ENCODE results near the gene DOCK3.
A peak's percentile ranks its signal among the peaks of the same experiment; 100 is the strongest.

The DOCK3 gene

DNA sequence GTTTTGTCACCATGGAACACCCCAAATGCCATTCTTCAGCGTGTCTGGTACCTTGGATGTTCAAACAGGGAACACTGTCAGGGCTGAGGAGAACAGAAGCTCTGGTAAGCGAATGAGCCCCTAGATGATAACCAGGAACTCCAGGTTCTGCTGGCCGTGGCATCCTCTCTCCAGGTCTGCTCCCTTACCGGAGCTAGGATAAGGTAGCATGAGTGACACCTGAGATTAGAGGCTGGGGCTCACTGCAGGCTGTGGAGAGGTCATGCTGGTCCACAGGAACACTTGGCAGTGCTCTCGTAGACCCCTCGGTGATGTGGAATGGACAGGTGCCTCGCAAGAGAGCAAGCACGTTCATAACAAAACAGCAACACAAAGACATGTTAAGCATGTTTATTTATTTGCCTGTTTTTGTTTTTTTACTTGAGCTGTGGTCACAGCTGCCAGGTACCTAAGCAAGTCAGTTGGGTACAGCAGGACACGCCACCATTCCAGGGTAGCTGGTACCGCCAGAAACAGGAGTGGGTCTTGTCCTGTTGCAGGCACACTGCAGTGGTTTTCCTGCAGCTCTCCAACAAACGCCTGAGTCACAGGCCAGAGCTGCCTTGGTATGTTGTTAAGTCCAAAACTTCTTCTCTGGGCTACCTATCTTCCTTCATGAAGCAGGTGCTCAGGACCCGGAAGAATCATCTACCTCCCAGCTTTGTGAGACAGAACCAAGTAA, 720.9 kb downstream of the DOCK3 start:
- H4K20me1 ChIP-seq = peaks cover 90% of the 10 kb centered on the region
- peaks cover 46% of the 10 kb centered on the region for H3K4me1 ChIP-seq
- H3K9ac ChIP-seq = peak overlapping the region; percentile 31; the same call in 1 of the 2 replicates
- H3K4me2 ChIP-seq = peak overlapping the region; percentile 96; the same call in 1 of the 2 replicates
- H3K27me3 ChIP-seq = no peaks in the 10 kb centered on the region
- H3K9me3 ChIP-seq = no peaks in the 10 kb centered on the region
- TF ChIP-seq Cebpa-rat (IDR thresholded peaks at IDR 0.05) = no peak
- H3K36me3 ChIP-seq = peaks cover 86% of the 10 kb centered on the region
- no peak overlapping the region for H3K27ac ChIP-seq
- H3K4me3 ChIP-seq = no peak overlapping the region

- Histone ChIP-seq H3K4me2 (0 out of 2 replicates have a peak overlapping the region, but pooled peaks have one; percentile 96), H3K27me3 (no peaks in the 10 kb centered on the region), H3K4me3 (no peak overlapping the region), H3K9ac (peak overlapping the region; percentile 31; the same call in 1 of the 2 replicates), H3K27ac (no peak overlapping the region), H3K36me3 (peaks cover 94% of the 10 kb centered on the region), H3K4me1 (peaks cover 45% of the 10 kb centered on the region), H4K20me1 (peaks cover 90% of the 10 kb centered on the region), H3K9me3 (no peaks in the 10 kb centered on the region)
- TF ChIP-seq Cebpa-rat (IDR thresholded peaks at IDR 0.05) = no peak
Observed at GRCh38 chr3:51396401-51396800, 721.7 kb downstream of the DOCK3 start.

GRCh38 chr3:51397392-51397791, 722.7 kb downstream of the DOCK3 start:
- no peak for TF ChIP-seq Cebpa-rat (IDR thresholded peaks at IDR 0.05)
- Histone ChIP-seq H3K36me3 (peaks cover 98% of the 10 kb centered on the region), H4K20me1 (peaks cover 81% of the 10 kb centered on the region), H3K9me3 (no peaks in the 10 kb centered on the region), H3K4me2 (no peak overlapping the region), H3K27me3 (no peaks in the 10 kb centered on the region), H3K9ac (no peak overlapping the region), H3K4me1 (peaks cover 41% of the 10 kb centered on the region), H3K4me3 (no peak overlapping the region), H3K27ac (no peak overlapping the region)

DNA sequence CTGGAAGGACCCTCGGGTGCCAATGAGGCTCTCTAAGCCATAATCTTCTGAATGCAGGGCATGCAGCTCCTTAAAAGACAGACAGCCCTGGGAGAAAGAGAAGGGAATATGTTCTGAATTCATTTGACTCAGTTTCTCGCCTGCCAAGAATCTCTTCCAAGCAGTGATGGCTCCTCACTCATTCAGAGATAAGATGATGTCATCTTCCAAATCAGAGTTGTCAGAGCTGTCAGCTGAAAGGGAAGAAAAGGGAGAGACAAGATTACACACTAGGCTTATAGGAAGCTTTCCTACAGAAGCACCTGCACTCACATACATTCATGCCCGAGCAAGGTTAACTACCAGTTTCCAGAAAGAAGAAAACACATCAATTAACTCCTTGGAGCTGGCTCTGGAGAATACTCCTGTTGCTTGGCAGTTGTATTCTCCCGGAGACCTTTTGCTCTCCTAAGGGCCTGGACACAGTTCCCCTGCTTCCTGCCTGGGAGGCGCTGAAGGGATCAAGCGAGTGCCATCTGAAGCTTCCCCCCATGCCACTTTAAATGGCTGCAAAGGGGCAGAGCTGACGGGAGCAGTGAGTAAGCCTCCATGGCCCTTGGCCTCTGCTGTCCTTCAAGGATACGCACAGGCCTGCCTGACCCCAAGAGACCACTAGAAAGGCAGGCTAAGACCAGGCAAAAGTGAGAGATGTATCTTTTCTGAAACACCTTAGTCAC, 724.0 kb downstream of the DOCK3 start:
- Histone ChIP-seq H3K4me2 (no peak overlapping the region), H3K4me3 (no peak overlapping the region), H3K4me1 (peaks cover 27% of the 10 kb centered on the region), H3K9me3 (no peaks in the 10 kb centered on the region), H3K27me3 (no peaks in the 10 kb centered on the region), H4K20me1 (peaks cover 73% of the 10 kb centered on the region), H3K9ac (no peak overlapping the region), H3K36me3 (peaks cover 98% of the 10 kb centered on the region), H3K27ac (no peak overlapping the region)
- no peak for TF ChIP-seq Cebpa-rat (IDR thresholded peaks at IDR 0.05)

GRCh38 chr3:51400166-51400565, 725.4 kb downstream of the DOCK3 start:
- Histone ChIP-seq H3K4me1 (peaks cover 13% of the 10 kb centered on the region), H3K4me2 (no peak overlapping the region), H4K20me1 (peaks cover 67% of the 10 kb centered on the region), H3K9me3 (no peaks in the 10 kb centered on the region), H3K9ac (no peak overlapping the region), H3K36me3 (peaks cover 97% of the 10 kb centered on the region), H3K27ac (no peak overlapping the region), H3K4me3 (no peak overlapping the region), H3K27me3 (no peaks in the 10 kb centered on the region)
- no peak for TF ChIP-seq Cebpa-rat (IDR thresholded peaks at IDR 0.05)

DNA sequence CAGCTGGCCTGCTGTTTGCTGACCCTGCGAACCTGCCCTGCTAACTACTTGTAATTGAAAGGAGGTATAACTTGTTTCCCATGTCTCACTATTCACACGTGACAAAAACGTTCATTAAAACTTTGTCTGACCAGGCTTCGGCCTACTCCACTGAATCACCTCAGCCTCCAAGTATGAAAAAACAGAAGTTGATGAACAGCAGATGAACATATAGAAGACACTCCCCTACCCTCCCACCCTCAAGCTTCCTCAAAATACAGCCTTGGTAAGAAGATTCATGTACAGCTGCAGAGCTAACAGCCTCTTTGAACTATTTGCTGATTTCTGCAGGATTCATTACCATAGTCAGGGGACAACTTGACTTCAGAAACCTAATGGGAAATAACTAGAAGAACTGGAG, 727.0 kb downstream of the DOCK3 start:
- no peaks in the 10 kb centered on the region for H3K4me1 ChIP-seq
- H3K36me3 ChIP-seq = peaks cover 95% of the 10 kb centered on the region
- no peak overlapping the region for H3K4me3 ChIP-seq
- no peak overlapping the region for H3K9ac ChIP-seq
- H3K27ac ChIP-seq = no peak overlapping the region
- no peak for TF ChIP-seq Cebpa-rat (IDR thresholded peaks at IDR 0.05)
- H3K27me3 ChIP-seq = no peaks in the 10 kb centered on the region
- H4K20me1 ChIP-seq = peaks cover 51% of the 10 kb centered on the region
- no peaks in the 10 kb centered on the region for H3K9me3 ChIP-seq
- H3K4me2 ChIP-seq = no peak overlapping the region

GRCh38 chr3:51403675-51404074, 728.9 kb downstream of the DOCK3 start:
- no peak overlapping the region for H3K9ac ChIP-seq
- no peak for TF ChIP-seq Cebpa-rat (IDR thresholded peaks at IDR 0.05)
- H3K4me1 ChIP-seq = no peaks in the 10 kb centered on the region
- H4K20me1 ChIP-seq = peaks cover 41% of the 10 kb centered on the region
- H3K4me3 ChIP-seq = no peak overlapping the region
- H3K27ac ChIP-seq = no peak overlapping the region
- H3K36me3 ChIP-seq = peaks cover 95% of the 10 kb centered on the region
- H3K27me3 ChIP-seq = no peaks in the 10 kb centered on the region
- no peak overlapping the region for H3K4me2 ChIP-seq
- H3K9me3 ChIP-seq = no peaks in the 10 kb centered on the region

DNA sequence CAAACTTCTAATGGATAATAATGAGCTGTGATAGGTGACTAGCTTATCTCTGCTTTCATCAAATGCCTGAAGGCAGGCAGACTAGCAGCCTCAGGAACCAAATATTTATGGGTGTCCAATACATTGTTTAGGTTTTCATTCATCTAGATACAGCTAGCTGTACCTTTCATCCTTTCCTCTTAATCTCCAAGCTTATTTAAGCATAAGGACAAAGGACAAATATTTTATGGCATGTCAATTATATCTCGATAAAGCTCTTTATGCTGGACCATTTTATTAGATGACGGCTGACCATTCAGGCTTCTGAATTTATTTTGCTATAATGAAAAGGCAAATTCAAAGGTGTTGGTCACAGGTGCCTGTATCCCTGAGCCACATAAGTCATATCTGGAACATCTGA, 733.3 kb downstream of the DOCK3 start:
- H4K20me1 ChIP-seq = 0 out of 2 replicates have a peak, but pooled peaks cover 31% of the 10 kb centered on the region

GRCh38 chr3:51408813-51409212, 734.1 kb downstream of the DOCK3 start:
- H3K27ac ChIP-seq = no peak overlapping the region
- peaks cover 97% of the 10 kb centered on the region for H3K36me3 ChIP-seq
- H3K9me3 ChIP-seq = no peaks in the 10 kb centered on the region
- H3K9ac ChIP-seq = no peak overlapping the region
- no peak overlapping the region for H3K4me3 ChIP-seq
- no peaks in the 10 kb centered on the region for H3K27me3 ChIP-seq
- no peaks in the 10 kb centered on the region for H3K4me1 ChIP-seq
- H4K20me1 ChIP-seq = 0 out of 2 replicates have a peak, but pooled peaks cover 25% of the 10 kb centered on the region
- TF ChIP-seq Cebpa-rat (IDR thresholded peaks at IDR 0.05) = no peak
- H3K4me2 ChIP-seq = no peak overlapping the region

More for the DNA sequence above, 733.3 kb downstream of the DOCK3 start:
- Histone ChIP-seq H3K36me3 (peaks cover 97% of the 10 kb centered on the region), H3K9ac (no peak overlapping the region), H3K4me3 (no peak overlapping the region), H3K9me3 (no peaks in the 10 kb centered on the region), H3K4me1 (no peaks in the 10 kb centered on the region), H3K27ac (no peak overlapping the region), H3K4me2 (no peak overlapping the region), H3K27me3 (no peaks in the 10 kb centered on the region)
- no peak for TF ChIP-seq Cebpa-rat (IDR thresholded peaks at IDR 0.05)

DNA sequence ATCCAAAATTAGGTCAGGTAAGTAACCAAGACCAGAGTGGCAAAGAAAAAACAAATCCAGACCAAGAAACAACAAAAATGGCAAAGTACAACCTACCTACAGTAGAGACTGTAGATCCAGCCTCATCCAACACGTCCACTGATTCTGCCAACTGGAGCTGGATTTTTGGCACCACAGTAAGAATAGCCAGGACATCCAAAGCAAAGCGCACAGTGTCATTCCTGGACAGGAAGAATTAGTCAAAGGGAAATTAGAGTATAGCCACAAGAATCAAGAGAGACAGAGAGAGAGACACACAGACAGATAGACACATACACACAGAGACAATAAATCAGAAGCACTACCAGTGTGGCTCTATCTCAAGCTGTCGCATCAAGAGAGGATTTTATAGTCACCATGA, 747.5 kb downstream of the DOCK3 start:
- H3K9me3 ChIP-seq = no peaks in the 10 kb centered on the region

More for the DNA sequence above, 747.5 kb downstream of the DOCK3 start:
- H3K27ac ChIP-seq = no peak overlapping the region
- no peaks in the 10 kb centered on the region for H4K20me1 ChIP-seq
- TF ChIP-seq Cebpa-rat (IDR thresholded peaks at IDR 0.05) = no peak
- no peaks in the 10 kb centered on the region for H3K27me3 ChIP-seq
- no peak overlapping the region for H3K4me3 ChIP-seq
- no peak overlapping the region for H3K4me2 ChIP-seq
- no peak overlapping the region for H3K9ac ChIP-seq
- H3K36me3 ChIP-seq = peaks cover 95% of the 10 kb centered on the region
- no peaks in the 10 kb centered on the region for H3K4me1 ChIP-seq
